CD4-positive, alpha-beta T cell treated with Interleukin-4 for 1 hour (primary cell): Measurements from ENCODE around the gene COL13A1.

Experiments used
- DNase-seq, 2 donors: peaks; one replicate each; pipeline ENCODE4 v3.0.0-alpha.2; 2020 to 2022

Gene COL13A1

GRCh38 chr10:69825604-69826003 is 23.9 kb downstream of the COL13A1 start:
- no peak for DNase-seq

GRCh38 chr10:69826094-69826493 is 24.4 kb downstream of the COL13A1 start:
- no peak for DNase-seq

GRCh38 chr10:69826789-69827554 is 25.3 kb downstream of the COL13A1 start:
- DNase-seq, result no peak

GRCh38 chr10:69828144-69828870 is 26.6 kb downstream of the COL13A1 start:
- no peak for DNase-seq

- DNase-seq, result no peak
Measured at GRCh38 chr10:69829775-69830174, 28.1 kb downstream of the COL13A1 start.

- no peak for DNase-seq
Measured at GRCh38 chr10:69831231-69831855, 29.6 kb downstream of the COL13A1 start.

- DNase-seq, result no peak
Measured at GRCh38 chr10:69835233-69835632, 33.5 kb downstream of the COL13A1 start.

GRCh38 chr10:69835875-69836730 is 34.4 kb downstream of the COL13A1 start:
- no peak for DNase-seq

GRCh38 chr10:69836731-69837030 is 35.0 kb downstream of the COL13A1 start:
- no peak for DNase-seq

- DNase-seq, result no peak
Measured at GRCh38 chr10:69837261-69837660, 35.6 kb downstream of the COL13A1 start.

- no peak for DNase-seq
Measured at GRCh38 chr10:69838418-69838817, 36.7 kb downstream of the COL13A1 start.

- no peak for DNase-seq
Measured at GRCh38 chr10:69838853-69839252, 37.1 kb downstream of the COL13A1 start.

- no peak for DNase-seq
Measured at GRCh38 chr10:69839696-69840345, 38.1 kb downstream of the COL13A1 start.

- no peak for DNase-seq
Measured at GRCh38 chr10:69840773-69841172, 39.1 kb downstream of the COL13A1 start.

GRCh38 chr10:69842020-69842419 is 40.3 kb downstream of the COL13A1 start:
- DNase-seq, result no peak

GRCh38 chr10:69842882-69843281 is 41.2 kb downstream of the COL13A1 start:
- no peak for DNase-seq

GRCh38 chr10:69843923-69844322 is 42.2 kb downstream of the COL13A1 start:
- DNase-seq, result no peak

- no peak for DNase-seq
Measured at GRCh38 chr10:69844698-69845097, 43.0 kb downstream of the COL13A1 start.

- no peak for DNase-seq
Measured at GRCh38 chr10:69845574-69846292, 44.0 kb downstream of the COL13A1 start.

- DNase-seq, result no peak
Measured at GRCh38 chr10:69846293-69846921, 44.7 kb downstream of the COL13A1 start.

- DNase-seq, result no peak
Measured at GRCh38 chr10:69847458-69847857, 45.8 kb downstream of the COL13A1 start.
